ENCODE measurements around the gene CCDC12. TPM values are rescaled to one million over a fixed set of nuclear protein-coding genes. Genes with fewer than 3 reads are reported as not detected.

The CCDC12 gene
- total RNA-seq, 4 donors from 2014 or later = 56.1 to 86.8 (median 81.6) TPM

- Histone ChIP-seq H3K27me3 (no peaks in the 10 kb centered on the region), H3K4me3 (no peak overlapping the region), H3K27ac (no peak overlapping the region), H3K9me3 (no peaks in the 10 kb centered on the region), H3K36me3 (no peaks in the 10 kb centered on the region), H3K4me1 (peaks cover 78% of the 10 kb centered on the region)
- no peak for TF ChIP-seq POLR2A (IDR thresholded peaks at IDR 0.05)
- no peak for TF ChIP-seq EP300 (IDR thresholded peaks at IDR 0.05)
- TF ChIP-seq CTCF (IDR thresholded peaks at IDR 0.05) = no peak
- TF ChIP-seq POLR2AphosphoS5 (IDR thresholded peaks at IDR 0.05) = no peak
- DNase-seq (ENCODE audit: low spot score in 2 of 2) = no peak
- 53% methylated on average over 2 of the region's 3 CpGs for WGBS
These were observed 20.7 kb downstream of the CCDC12 start for GRCh38 chr3:46955801-46956259.

GRCh38 chr3:46955157-46955556 is 21.4 kb downstream of the CCDC12 start:
- Histone ChIP-seq H3K27me3 (no peaks in the 10 kb centered on the region), H3K27ac (no peak overlapping the region), H3K4me1 (peaks cover 77% of the 10 kb centered on the region), H3K36me3 (no peaks in the 10 kb centered on the region), H3K9me3 (no peaks in the 10 kb centered on the region), H3K4me3 (no peak overlapping the region)
- TF ChIP-seq POLR2A (IDR thresholded peaks at IDR 0.05) (no peak), CTCF (IDR thresholded peaks at IDR 0.05) (no peak), POLR2AphosphoS5 (IDR thresholded peaks at IDR 0.05) (no peak), EP300 (IDR thresholded peaks at IDR 0.05) (no peak)
- WGBS = 83% methylated on average over 5 of the region's 5 CpGs
- no peak for DNase-seq (ENCODE audit: low spot score in 2 of 2)

- H3K4me3 ChIP-seq = no peak overlapping the region
- H3K4me1 ChIP-seq = peaks cover 77% of the 10 kb centered on the region
- WGBS = 82% methylated on average over 3 of the region's 3 CpGs
- no peaks in the 10 kb centered on the region for H3K27me3 ChIP-seq
- H3K27ac ChIP-seq = no peak overlapping the region
- H3K9me3 ChIP-seq = no peaks in the 10 kb centered on the region
- no peak for TF ChIP-seq POLR2AphosphoS5 (IDR thresholded peaks at IDR 0.05)
- TF ChIP-seq CTCF (IDR thresholded peaks at IDR 0.05) = no peak
- TF ChIP-seq EP300 (IDR thresholded peaks at IDR 0.05) = no peak
- TF ChIP-seq POLR2A (IDR thresholded peaks at IDR 0.05) = no peak
- no peaks in the 10 kb centered on the region for H3K36me3 ChIP-seq
- no peak for DNase-seq (ENCODE audit: low spot score in 2 of 2)
These were observed 22.4 kb downstream of the CCDC12 start for GRCh38 chr3:46954178-46954577.

GRCh38 chr3:46953234-46954010 is 23.1 kb downstream of the CCDC12 start:
- H3K27me3 ChIP-seq = no peaks in the 10 kb centered on the region
- H3K4me3 ChIP-seq = no peak overlapping the region
- DNase-seq (ENCODE audit: low spot score in 2 of 2) = no peak
- no peaks in the 10 kb centered on the region for H3K36me3 ChIP-seq
- WGBS = 70% methylated on average over 8 of the region's 8 CpGs
- peaks cover 77% of the 10 kb centered on the region for H3K4me1 ChIP-seq
- TF ChIP-seq POLR2AphosphoS5 (IDR thresholded peaks at IDR 0.05) = no peak
- no peak for TF ChIP-seq POLR2A (IDR thresholded peaks at IDR 0.05)
- TF ChIP-seq CTCF (IDR thresholded peaks at IDR 0.05) = no peak
- TF ChIP-seq EP300 (IDR thresholded peaks at IDR 0.05) = no peak
- no peaks in the 10 kb centered on the region for H3K9me3 ChIP-seq
- no peak overlapping the region for H3K27ac ChIP-seq

- H3K9me3 ChIP-seq = no peaks in the 10 kb centered on the region
- H3K4me3 ChIP-seq = no peak overlapping the region
- peaks cover 83% of the 10 kb centered on the region for H3K4me1 ChIP-seq
- no peak for DNase-seq (ENCODE audit: low spot score in 2 of 2)
- no peaks in the 10 kb centered on the region for H3K36me3 ChIP-seq
- no peak overlapping the region for H3K27ac ChIP-seq
- WGBS = 88% methylated on average over 2 of the region's 2 CpGs
- TF ChIP-seq POLR2AphosphoS5 (IDR thresholded peaks at IDR 0.05) (no peak), CTCF (IDR thresholded peaks at IDR 0.05) (no peak), POLR2A (IDR thresholded peaks at IDR 0.05) (no peak), EP300 (IDR thresholded peaks at IDR 0.05) (no peak)
- no peaks in the 10 kb centered on the region for H3K27me3 ChIP-seq
These were observed 23.7 kb downstream of the CCDC12 start for GRCh38 chr3:46952813-46953212.

All from suprapubic skin (tissue), 4 donors.